HG03442 (cell line): ENCODE measurements around the gene GNAT3.

Experiments used
- ATAC-seq: cut with Tn5 transposase; IDR thresholded peaks from one replicate; pipeline ENCODE4 v1.9.1; 2021; ENCODE audit warnings: mild to moderate bottlenecking, moderate library complexity; ENCODE audit not compliant: unreplicated experiment

GNAT3 gene

DNA sequence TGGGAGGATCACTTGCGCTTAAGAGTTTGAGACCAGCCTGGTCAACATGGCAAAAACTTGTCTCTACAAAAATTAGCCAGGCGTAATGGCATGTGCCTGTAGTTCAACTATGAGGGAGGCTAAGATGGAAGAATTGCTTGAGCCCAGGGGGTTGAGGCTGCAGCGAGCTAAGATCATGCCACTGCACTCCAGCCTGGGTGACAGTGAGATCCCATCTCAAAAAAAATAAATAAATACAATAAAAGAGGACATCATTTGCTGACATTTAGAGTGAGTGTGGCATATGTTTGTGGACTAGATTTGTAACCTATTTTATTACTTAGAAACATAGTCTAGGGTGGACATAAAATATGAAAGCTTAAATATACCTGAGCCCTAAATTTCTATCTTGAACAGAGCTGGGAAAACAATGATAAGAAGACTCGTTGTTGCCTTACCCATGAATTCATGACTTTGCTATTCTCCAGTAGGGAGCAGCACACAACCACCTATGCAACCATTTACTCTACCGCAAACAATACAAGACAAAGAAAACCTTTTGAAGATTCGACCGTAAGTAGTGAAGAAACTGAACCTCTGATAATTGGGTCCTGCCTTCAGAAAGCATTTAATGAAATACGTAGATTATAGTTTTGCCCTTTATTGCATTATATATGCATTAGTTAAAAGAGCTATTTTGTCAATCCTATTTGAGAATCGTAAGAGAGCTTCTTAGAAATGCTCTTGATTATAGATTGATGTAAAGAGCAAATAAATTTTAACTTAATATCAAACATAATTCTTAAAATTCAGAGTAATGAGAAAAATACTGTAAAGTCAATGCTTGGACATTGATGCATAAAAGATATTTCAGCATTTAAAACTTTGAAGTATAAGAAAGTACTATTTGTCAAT lies 83.5 kb downstream of the GNAT3 start:
- peak; percentile 80 for ATAC-seq

DNA sequence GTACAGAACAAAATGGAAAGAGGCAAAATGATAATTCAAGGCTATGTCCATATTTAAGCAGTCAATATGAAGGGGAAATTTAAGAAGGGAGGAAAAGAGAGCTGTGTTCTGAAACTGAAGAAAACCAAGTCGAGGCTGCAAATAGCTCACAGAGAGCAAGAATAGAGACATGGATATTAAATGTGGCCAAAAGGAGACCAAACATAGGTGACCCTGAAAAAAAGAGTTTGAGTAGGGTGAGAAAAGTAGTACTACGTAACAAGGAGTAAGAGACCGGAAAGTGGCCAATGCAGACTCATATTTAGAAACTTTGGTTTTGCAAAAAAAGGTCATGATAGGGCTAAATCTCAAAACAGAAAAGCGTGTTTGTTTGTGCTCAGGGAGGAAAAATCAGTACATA lies 84.6 kb downstream of the GNAT3 start:
- no peak for ATAC-seq

DNA sequence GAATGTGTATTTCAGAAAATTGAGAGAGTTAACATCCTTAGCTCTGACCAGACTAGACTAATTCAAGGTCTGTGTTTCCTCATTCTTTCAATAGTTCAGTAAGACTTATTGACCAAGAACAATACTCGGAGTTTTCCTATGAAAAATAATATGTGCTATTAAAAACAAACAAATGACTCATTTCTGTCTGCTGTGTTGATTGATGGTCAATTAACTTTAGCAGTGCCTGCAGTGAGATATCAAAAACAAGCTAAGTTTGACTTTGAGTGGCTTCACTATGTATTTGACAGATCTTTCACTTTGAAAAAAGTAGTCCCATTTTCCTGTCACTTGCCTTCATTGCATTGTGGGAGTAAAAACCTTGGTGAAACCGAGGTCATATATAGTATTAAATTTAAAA lies 91.0 kb downstream of the GNAT3 start:
- no peak for ATAC-seq

DNA sequence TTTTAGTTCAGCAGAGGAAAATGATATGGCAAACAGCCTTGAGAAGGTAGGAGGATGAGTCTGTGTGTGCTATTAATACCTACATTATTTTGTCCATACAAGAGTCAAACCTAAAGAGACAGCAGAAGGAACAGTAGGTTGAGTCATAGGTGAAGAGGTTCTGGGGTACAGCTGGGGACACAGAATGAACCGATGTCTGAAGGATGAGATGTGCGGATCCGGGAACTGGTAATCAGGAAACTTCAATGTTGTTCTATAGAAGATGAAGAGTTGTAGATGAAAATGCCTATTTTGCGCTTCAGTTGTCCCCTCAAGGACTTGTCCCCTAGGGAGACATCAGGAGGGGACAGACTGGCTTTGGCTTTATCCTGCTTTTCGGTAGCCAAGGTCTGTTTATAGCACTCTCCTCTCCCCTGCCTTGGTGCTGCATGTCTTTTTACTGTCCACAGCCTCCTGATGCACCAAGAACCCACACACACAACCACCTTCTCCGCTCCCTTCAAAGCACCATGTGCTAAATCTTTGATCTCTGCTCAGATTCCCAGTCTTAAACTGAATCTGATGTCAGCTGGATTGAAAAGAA lies 94.6 kb downstream of the GNAT3 start:
- no peak for ATAC-seq

DNA sequence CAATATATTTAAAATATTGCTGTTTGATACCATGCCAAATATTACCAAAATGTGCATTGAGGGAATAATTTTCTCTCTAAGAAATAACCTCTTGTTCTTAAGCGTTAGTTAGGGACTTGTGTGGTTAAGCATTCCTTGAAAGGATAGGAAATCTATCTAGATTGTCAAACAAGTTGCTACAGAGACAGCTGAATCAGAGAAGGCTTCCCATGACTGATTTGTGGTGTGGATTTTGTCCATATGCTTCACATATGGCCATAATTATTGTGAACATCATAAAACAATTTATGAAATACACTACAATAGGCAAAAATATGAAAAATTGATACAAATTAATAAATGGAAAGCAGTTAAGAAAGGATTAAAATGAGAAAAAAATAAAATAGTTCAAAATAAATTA lies 96.3 kb downstream of the GNAT3 start:
- no peak for ATAC-seq

DNA sequence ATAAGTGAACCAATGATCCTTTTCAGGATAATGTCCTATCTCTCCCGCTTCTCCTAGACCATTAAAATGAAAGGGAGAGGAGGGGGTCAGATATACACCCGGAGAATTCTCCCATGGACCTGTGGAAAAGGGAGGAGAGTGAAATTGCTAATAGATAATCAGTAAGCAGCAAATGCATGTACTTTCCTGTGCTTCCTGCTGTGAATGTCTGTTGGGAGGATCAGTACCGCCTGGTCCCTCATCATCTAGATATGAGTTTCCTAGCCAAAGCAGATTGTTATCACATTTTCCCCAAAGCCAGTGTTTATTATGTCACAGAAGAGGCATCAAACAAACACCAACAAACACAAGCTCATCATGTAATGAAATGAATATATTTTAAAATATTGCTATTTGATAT lies 96.8 kb downstream of the GNAT3 start:
- ATAC-seq: no peak

DNA sequence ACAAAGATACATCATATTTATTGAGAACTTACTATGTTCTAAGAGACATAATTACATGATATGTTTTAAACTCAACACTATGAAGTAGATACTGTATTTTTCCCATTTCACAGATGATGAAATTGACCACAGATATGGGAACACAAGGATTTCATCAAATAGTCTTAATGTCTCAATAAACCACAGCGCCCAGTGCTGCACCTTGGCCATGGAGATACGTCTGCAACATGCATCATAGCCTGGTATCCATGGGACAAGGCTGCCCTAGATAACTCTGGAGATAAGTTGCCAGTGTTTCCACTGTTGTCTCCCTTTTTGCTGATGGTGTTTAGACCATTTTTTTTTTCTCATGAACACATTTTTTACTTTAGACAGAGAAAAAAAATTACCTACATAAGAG lies 97.5 kb downstream of the GNAT3 start:
- no peak for ATAC-seq

DNA sequence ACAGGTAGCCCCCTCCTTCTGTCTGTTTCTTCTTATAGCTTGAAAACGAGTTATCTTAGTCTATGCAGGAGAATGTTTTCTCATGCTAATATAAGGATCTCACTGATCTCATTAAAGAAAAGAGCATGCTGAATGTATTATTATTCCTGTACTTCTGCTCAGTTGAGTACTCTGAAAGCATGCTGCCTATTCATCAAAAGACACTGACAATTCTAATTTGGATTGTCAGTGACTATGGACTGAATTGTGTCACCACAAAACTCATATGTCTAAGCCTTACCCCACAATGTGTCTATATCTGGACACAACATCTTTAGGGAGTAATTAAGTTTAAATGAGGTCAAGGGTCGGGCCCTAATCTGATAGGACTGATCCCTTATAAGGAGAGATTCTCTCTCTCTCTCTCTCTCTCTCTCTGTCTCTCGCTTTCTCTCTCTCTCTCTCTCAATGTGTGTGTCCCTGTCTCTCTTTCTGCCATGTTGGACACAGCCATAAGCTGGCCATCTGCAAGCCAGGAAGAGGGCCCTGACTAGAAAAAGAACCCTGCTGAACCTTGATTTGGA lies 98.4 kb downstream of the GNAT3 start:
- ATAC-seq: no peak

DNA sequence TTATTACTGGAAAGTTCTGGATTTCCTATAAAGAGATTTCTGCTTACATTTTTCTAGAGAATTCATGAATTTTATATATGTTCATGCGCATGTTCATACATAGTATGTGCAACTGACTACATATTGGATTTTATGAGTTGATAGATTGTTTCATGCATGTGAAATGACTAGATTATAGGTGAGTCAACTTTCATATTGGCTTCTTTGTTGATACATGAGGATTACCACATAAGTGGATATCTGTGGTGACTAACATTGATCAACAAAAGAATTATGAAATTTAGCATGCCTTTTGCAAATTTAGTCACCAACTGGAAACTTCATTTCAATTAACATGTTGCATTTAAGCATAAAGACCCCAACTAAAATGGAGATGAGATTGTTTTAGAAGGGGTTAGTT lies 99.0 kb downstream of the GNAT3 start:
- no peak for ATAC-seq

DNA sequence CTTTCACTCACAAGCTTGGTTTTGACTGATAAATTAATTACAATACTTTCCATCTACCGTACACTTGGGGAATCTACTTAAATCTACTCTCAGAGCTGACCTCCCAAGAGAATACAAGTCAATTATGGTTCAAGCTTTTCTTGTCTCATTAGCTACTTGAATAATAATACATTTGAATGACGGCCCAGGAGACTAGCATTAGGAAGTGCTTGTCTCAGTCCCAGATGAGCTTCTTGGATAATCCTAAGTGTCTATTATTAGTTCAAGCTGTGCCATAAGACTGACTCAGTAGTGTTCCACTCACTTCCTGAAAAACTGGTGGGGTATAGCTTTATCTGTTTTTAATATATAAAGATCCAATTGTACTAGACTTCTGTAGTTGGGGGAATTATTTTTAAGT lies 100.2 kb downstream of the GNAT3 start:
- ATAC-seq: no peak

DNA sequence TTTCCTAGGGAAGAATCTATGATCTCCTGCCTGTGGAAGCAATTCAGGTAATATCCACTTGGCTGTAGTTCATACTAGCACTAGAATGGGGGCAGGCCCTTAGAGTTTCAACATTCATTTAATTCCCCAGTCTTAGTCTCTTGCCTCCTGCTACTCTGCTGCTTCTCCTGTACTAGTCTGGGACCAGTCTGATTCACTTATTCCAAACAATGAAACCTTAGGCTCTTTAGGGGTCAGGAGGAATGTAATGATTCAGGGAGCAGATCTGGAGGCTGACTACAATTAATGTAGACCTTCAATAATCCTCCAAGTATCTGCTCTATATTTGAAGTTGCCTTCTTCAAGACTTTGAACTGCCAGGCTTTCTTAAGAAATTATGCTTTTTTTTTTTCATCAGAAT lies 101.8 kb downstream of the GNAT3 start:
- no peak for ATAC-seq
